ENCODE results near the gene PKNOX1. TPM values are rescaled to one million over a fixed set of nuclear protein-coding genes. Genes with fewer than 3 reads are reported as not detected.
"Not testable (repeated sequence)": the region's sequence is repeated elsewhere in the genome, so short reads cannot be mapped to it uniquely, and the experiment has no call there.

The PKNOX1 gene
- total RNA-seq, 1 experiment from 2014 or later: 22.6 TPM

- DNase-seq (ENCODE audit: low read depth): no peak
Measured at GRCh38 chr21:43020177-43020576, 45.8 kb downstream of the PKNOX1 start.

- DNase-seq (ENCODE audit: low read depth): no peak
Measured at GRCh38 chr21:43020771-43021170, 46.4 kb downstream of the PKNOX1 start.

- DNase-seq (ENCODE audit: low read depth): no peak
Measured at GRCh38 chr21:43021191-43021590, 46.8 kb downstream of the PKNOX1 start.

- no peak for DNase-seq (ENCODE audit: low read depth)
Measured at GRCh38 chr21:43021756-43022600, 47.6 kb downstream of the PKNOX1 start.

GRCh38 chr21:43023175-43023574, 48.8 kb downstream of the PKNOX1 start:
- no peak for DNase-seq (ENCODE audit: low read depth)

GRCh38 chr21:43024439-43025136, 50.2 kb downstream of the PKNOX1 start:
- no peak for DNase-seq (ENCODE audit: low read depth)

- no peak for DNase-seq (ENCODE audit: low read depth)
Measured at GRCh38 chr21:43025636-43026180, 51.3 kb downstream of the PKNOX1 start.

GRCh38 chr21:43027846-43028731, 53.7 kb downstream of the PKNOX1 start:
- no peak for DNase-seq (ENCODE audit: low read depth)

GRCh38 chr21:43029785-43030184, 55.4 kb downstream of the PKNOX1 start:
- no peak for DNase-seq (ENCODE audit: low read depth)

- DNase-seq (ENCODE audit: low read depth): no peak
Measured at GRCh38 chr21:43031121-43031619, 56.8 kb downstream of the PKNOX1 start.

- DNase-seq (ENCODE audit: low read depth): no peak
Measured at GRCh38 chr21:43034101-43034500, 59.7 kb downstream of the PKNOX1 start.

GRCh38 chr21:43034826-43035225, 60.5 kb downstream of the PKNOX1 start:
- DNase-seq (ENCODE audit: low read depth): no peak

GRCh38 chr21:43036889-43037288, 62.5 kb downstream of the PKNOX1 start:
- DNase-seq (ENCODE audit: low read depth): not testable (repeated sequence)

- not testable (repeated sequence) for DNase-seq (ENCODE audit: low read depth)
Measured at GRCh38 chr21:43037918-43038658, 63.7 kb downstream of the PKNOX1 start.

- DNase-seq (ENCODE audit: low read depth): not testable (repeated sequence)
Measured at GRCh38 chr21:43038659-43039044, 64.3 kb downstream of the PKNOX1 start.

- not testable (repeated sequence) for DNase-seq (ENCODE audit: low read depth)
Measured at GRCh38 chr21:43042169-43042568, 67.8 kb downstream of the PKNOX1 start.

GRCh38 chr21:43043291-43043690, 68.9 kb downstream of the PKNOX1 start:
- not testable (repeated sequence) for DNase-seq (ENCODE audit: low read depth)

- DNase-seq (ENCODE audit: low read depth): not testable (repeated sequence)
Measured at GRCh38 chr21:43044547-43044946, 70.2 kb downstream of the PKNOX1 start.

GRCh38 chr21:43045165-43045875, 71.0 kb downstream of the PKNOX1 start:
- not testable (repeated sequence) for DNase-seq (ENCODE audit: low read depth)

Data from LHCN-M2 (cell line).